ENCODE measurements around the gene RTBDN. TPM values are rescaled to one million over a fixed set of nuclear protein-coding genes. Genes with fewer than 3 reads are reported as not detected.
"Not testable (repeated sequence)": the region's sequence is repeated elsewhere in the genome, so short reads cannot be mapped to it uniquely, and the experiment has no call there.

Gene RTBDN
- polyA plus RNA-seq, 3 donors: 0.10 to 0.46 TPM; not detected in 1

- 69 to 93% (median 90%) methylated on average over 18 of the region's 18 CpGs for WGBS, 3 donors
- H3K27ac ChIP-seq (ENCODE audit: low read depth, low read length): no peak overlapping the region
Observed at GRCh38 chr19:12799742-12800465, 34.5 kb downstream of the RTBDN start.

GRCh38 chr19:12797607-12798006 is 36.8 kb downstream of the RTBDN start:
- not testable (repeated sequence) for H3K27ac ChIP-seq (ENCODE audit: low read depth, low read length)
- WGBS, 3 donors: 97 to 99% (median 99%) methylated on average over 7 of the region's 7 CpGs

GRCh38 chr19:12797141-12797587 is 37.2 kb downstream of the RTBDN start:
- WGBS, 3 donors: 92 to 94% (median 94%) methylated on average over 6 of the region's 6 CpGs

GRCh38 chr19:12796146-12797071 is 38.0 kb downstream of the RTBDN start:
- 8 to 11% (median 10%) methylated on average over 18 of the region's 18 CpGs for WGBS, 3 donors

More at GRCh38 chr19:12797141-12797587, 37.2 kb downstream of the RTBDN start:
- H3K27ac ChIP-seq (ENCODE audit: low read depth, low read length): no peak overlapping the region

GRCh38 chr19:12794971-12795381 is 39.4 kb downstream of the RTBDN start:
- H3K27ac ChIP-seq (ENCODE audit: low read depth, low read length): no peak overlapping the region
- 88 to 95% (median 94%) methylated on average over 9 of the region's 9 CpGs for WGBS, 3 donors

More at GRCh38 chr19:12796146-12797071, 38.0 kb downstream of the RTBDN start:
- no peak overlapping the region for H3K27ac ChIP-seq (ENCODE audit: low read depth, low read length)

GRCh38 chr19:12794196-12794941 is 40.0 kb downstream of the RTBDN start:
- 68 to 69% (median 69%) methylated on average over 7 of the region's 7 CpGs for WGBS, 3 donors

GRCh38 chr19:12793290-12794195 is 40.8 kb downstream of the RTBDN start:
- H3K27ac ChIP-seq (ENCODE audit: low read depth, low read length): peak overlapping the region; percentile 100
- WGBS, 3 donors: 0 to 1% (median 0%) methylated on average over 74 to 81 of the region's 81 CpGs

More at GRCh38 chr19:12794196-12794941, 40.0 kb downstream of the RTBDN start:
- peak overlapping the region; percentile 100 for H3K27ac ChIP-seq (ENCODE audit: low read depth, low read length)

GRCh38 chr19:12792853-12793289 is 41.5 kb downstream of the RTBDN start:
- WGBS, 3 donors: 1% methylated on average over 22 of the region's 22 CpGs
- H3K27ac ChIP-seq (ENCODE audit: low read depth, low read length): peak overlapping the region; percentile 100

GRCh38 chr19:12792051-12792852 is 42.1 kb downstream of the RTBDN start:
- 0 to 1% (median 0%) methylated on average over 76 to 84 of the region's 84 CpGs for WGBS, 3 donors

GRCh38 chr19:12791345-12792050 is 42.9 kb downstream of the RTBDN start, which contains the start of gene JUNB:
JUNB (plus strand) TSS chr19:12791486; CDS start chr19:12791772, 286 bp downstream.
- WGBS, 3 donors: 0 to 1% (median 0%) methylated on average over 71 to 73 of the region's 73 CpGs

More at GRCh38 chr19:12792051-12792852, 42.1 kb downstream of the RTBDN start:
- peak overlapping the region; percentile 100 for H3K27ac ChIP-seq (ENCODE audit: low read depth, low read length)

GRCh38 chr19:12790628-12791344 is 43.6 kb downstream of the RTBDN start:
- WGBS, 3 donors: 1 to 3% (median 1%) methylated on average over 22 of the region's 22 CpGs
- peak overlapping the region; percentile 100 for H3K27ac ChIP-seq (ENCODE audit: low read depth, low read length)

More at GRCh38 chr19:12791345-12792050, 42.9 kb downstream of the RTBDN start, which contains the start of gene JUNB:
- H3K27ac ChIP-seq (ENCODE audit: low read depth, low read length): peak within 1 kb of the TSS; percentile 100

GRCh38 chr19:12789904-12790619 is 44.3 kb downstream of the RTBDN start:
- WGBS, 3 donors: 0 to 1% (median 0%) methylated on average over 53 to 56 of the region's 56 CpGs
- peak overlapping the region; percentile 100 for H3K27ac ChIP-seq (ENCODE audit: low read depth, low read length)

GRCh38 chr19:12789098-12789903 is 45.1 kb downstream of the RTBDN start:
- 0 to 6% (median 1%) methylated on average over 28 to 46 of the region's 46 CpGs for WGBS, 3 donors
- peak overlapping the region; percentile 100 for H3K27ac ChIP-seq (ENCODE audit: low read depth, low read length)

- peak overlapping the region; percentile 100 for H3K27ac ChIP-seq (ENCODE audit: low read depth, low read length)
- WGBS, 3 donors: 0 to 8% (median 1%) methylated on average over 12 of the region's 12 CpGs
Observed at GRCh38 chr19:12788682-12789097, 45.7 kb downstream of the RTBDN start.
